ENCODE data around the gene PAQR6. TPM values are rescaled to one million over a fixed set of nuclear protein-coding genes. Genes with fewer than 3 reads are reported as not detected.

The PAQR6 gene, protein sequence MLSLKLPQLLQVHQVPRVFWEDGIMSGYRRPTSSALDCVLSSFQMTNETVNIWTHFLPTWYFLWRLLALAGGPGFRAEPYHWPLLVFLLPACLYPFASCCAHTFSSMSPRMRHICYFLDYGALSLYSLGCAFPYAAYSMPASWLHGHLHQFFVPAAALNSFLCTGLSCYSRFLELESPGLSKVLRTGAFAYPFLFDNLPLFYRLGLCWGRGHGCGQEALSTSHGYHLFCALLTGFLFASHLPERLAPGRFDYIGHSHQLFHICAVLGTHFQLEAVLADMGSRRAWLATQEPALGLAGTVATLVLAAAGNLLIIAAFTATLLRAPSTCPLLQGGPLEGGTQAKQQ
- total RNA-seq, result 1 to 10 TPM; 2.0 to 8.4 (median 4.6) TPM

DNA sequence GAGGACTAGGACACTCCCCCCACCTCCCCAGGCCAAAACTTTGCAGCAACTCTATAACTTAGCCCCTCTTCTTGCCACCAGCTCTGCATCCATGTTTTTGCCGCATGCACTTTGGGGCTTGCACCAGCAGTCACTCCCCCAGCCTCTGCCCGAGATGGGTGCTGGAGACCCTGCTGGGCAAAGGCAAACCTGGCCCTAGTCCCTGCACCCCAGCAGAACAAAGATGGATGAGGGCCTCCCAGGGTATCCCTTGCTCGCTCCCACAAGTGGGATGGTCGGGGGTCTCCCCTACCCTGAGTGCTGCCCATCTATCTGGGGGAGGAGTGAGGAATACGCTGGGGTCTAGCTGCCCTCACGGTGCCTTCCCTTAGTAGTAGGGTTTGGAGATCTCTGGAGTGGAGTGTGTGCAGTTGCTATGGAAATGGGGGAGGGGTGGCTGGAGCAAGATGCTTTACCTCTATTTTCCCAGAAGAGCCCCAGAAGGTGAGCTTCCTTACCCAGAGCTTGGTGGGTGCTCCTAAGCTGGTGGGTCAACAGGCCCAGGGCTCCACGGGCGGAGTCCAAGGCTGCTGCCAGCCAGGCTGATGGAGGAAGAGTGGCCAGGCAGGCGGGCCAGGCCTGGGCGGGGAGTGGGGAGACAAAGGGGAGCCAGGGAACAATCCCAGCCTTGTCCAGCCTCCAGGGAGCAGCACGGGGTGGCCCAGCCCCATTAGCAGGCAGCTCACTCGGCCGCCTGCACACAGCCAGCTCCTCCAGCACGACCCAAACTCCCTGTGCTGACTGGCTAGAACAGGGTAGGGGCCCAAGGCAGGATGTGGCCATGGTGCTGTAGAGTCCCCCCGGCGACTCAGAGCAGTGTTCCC, at the start of gene PAQR6:
Gene PAQR6 (minus strand): TSS at position 597 of the 863 bp plus-strand sequence. CDS start 1,325 bp downstream, outside the sequence.
- intact Hi-C loops (cut with DNase I; ENCODE audit: low total_unique reads), result no loop called here
- no peak within 1 kb of the TSS for H3K4me3 ChIP-seq (ENCODE audit: low read depth, poor library complexity, severe bottlenecking)
- TF ChIP-seq POLR2A (IDR thresholded peaks at IDR 0.05), result no peak
- TF ChIP-seq, protein P1, sequence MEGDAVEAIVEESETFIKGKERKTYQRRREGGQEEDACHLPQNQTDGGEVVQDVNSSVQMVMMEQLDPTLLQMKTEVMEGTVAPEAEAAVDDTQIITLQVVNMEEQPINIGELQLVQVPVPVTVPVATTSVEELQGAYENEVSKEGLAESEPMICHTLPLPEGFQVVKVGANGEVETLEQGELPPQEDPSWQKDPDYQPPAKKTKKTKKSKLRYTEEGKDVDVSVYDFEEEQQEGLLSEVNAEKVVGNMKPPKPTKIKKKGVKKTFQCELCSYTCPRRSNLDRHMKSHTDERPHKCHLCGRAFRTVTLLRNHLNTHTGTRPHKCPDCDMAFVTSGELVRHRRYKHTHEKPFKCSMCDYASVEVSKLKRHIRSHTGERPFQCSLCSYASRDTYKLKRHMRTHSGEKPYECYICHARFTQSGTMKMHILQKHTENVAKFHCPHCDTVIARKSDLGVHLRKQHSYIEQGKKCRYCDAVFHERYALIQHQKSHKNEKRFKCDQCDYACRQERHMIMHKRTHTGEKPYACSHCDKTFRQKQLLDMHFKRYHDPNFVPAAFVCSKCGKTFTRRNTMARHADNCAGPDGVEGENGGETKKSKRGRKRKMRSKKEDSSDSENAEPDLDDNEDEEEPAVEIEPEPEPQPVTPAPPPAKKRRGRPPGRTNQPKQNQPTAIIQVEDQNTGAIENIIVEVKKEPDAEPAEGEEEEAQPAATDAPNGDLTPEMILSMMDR (IDR thresholded peaks at IDR 0.05), result no peak
- DNase-seq (ENCODE audit: low spot score in 2 of 2), result no peak
- WGBS, 2 donors, result 36 to 39% methylated on average over 9 to 14 of the region's 16 CpGs

DNA sequence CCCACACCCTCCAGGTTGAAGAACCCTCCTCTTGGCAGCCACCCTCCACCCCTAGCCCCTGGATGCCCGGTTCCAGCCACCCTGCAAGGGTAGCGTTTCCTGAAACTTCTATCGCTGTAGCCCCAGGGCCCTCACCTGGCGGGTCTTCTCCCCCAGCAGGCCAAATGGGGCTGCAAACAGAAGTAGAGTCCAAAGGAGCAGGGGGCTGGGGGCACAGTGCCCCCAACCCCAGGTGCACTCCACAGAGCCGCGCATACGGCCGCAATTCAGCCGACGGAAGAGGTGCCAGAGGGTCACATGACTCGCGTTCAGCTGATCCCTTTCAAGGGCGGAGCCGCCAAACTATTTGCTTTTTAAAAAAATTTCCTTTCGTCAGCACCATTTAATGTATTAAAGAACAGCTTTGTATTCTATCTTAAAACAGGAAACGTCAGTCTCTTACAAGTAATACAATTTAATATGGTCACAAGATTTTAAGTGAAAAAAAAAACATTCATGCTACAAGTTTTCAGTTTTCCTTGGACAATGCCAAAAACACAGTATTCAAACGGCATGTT, 47.6 kb upstream of the PAQR6 start, which contains the start of gene GLMP:
Gene GLMP (minus strand): TSS at position 289 of the 557 bp plus-strand sequence. CDS start 34 bp downstream, at position 255.
- intact Hi-C loops (cut with DNase I; ENCODE audit: low total_unique reads), result no loop called here
- DNase-seq (ENCODE audit: low spot score in 2 of 2), result peak; percentile 74 to 94
- WGBS, 2 donors, result 0 to 1% methylated on average over 17 of the region's 17 CpGs

DNA sequence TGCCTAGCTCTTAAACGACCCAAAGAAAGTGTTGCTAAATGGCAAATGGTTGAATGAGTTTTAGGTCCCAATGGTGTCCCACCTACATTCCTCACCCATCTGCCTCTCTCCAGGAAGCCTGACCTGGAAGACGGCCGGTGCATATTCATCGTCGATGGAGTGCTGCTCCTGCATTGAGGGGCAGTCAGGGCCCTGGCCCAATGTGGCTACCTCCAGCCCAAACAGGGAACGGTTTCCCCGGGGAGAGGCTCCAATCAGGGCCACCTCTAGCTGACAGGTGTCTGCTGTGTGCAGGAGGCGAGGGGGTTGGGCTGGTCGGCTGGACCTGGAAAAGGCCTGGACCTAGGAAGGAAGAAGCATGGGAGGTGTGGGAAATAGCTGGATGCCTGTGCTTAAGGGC, 46.0 kb upstream of the PAQR6 start:
- TF ChIP-seq, protein P1 (IDR thresholded peaks at IDR 0.05), result no peak
- no peak for TF ChIP-seq POLR2A (IDR thresholded peaks at IDR 0.05)
- H3K4me3 ChIP-seq (ENCODE audit: low read depth, poor library complexity, severe bottlenecking), result no peak overlapping the region
- WGBS, 2 donors, result 89 to 93% methylated on average over 9 of the region's 9 CpGs
- DNase-seq (ENCODE audit: low spot score in 2 of 2), result no peak
- intact Hi-C loops (cut with DNase I; ENCODE audit: low total_unique reads), result no loop called here

More for the DNA sequence above, 47.6 kb upstream of the PAQR6 start, which contains the start of gene GLMP:
- H3K4me3 ChIP-seq (ENCODE audit: low read depth, poor library complexity, severe bottlenecking), result peak within 1 kb of the TSS; percentile 76
- TF ChIP-seq, protein P1 (IDR thresholded peaks at IDR 0.05), result no peak
- TF ChIP-seq POLR2A (IDR thresholded peaks at IDR 0.05), result no peak

DNA sequence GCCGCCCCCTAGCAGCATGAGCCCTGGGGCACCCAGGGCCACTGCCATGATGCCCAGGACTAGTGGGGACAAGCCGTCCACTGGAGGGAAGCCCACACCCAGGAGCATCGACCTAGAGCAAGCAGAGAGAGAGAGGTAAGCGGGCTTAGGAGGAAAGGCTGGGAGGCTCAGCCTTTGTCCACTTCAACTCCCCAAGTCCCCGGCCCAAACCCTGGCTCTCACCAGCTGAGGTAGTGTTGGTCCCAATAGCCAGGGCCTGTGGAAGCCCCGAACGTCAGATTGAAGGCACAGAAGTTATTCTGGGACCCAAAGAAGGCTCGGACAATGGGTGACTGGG, 45.2 kb upstream of the PAQR6 start:
- H3K4me3 ChIP-seq (ENCODE audit: low read depth, poor library complexity, severe bottlenecking), result no peak overlapping the region
- DNase-seq (ENCODE audit: low spot score in 2 of 2), result no peak
- 83 to 87% methylated on average over 6 to 8 of the region's 8 CpGs for WGBS, 2 donors
- intact Hi-C loops (cut with DNase I; ENCODE audit: low total_unique reads), result no loop called here
- no peak for TF ChIP-seq POLR2A (IDR thresholded peaks at IDR 0.05)
- TF ChIP-seq, protein P1 (IDR thresholded peaks at IDR 0.05), result no peak

DNA sequence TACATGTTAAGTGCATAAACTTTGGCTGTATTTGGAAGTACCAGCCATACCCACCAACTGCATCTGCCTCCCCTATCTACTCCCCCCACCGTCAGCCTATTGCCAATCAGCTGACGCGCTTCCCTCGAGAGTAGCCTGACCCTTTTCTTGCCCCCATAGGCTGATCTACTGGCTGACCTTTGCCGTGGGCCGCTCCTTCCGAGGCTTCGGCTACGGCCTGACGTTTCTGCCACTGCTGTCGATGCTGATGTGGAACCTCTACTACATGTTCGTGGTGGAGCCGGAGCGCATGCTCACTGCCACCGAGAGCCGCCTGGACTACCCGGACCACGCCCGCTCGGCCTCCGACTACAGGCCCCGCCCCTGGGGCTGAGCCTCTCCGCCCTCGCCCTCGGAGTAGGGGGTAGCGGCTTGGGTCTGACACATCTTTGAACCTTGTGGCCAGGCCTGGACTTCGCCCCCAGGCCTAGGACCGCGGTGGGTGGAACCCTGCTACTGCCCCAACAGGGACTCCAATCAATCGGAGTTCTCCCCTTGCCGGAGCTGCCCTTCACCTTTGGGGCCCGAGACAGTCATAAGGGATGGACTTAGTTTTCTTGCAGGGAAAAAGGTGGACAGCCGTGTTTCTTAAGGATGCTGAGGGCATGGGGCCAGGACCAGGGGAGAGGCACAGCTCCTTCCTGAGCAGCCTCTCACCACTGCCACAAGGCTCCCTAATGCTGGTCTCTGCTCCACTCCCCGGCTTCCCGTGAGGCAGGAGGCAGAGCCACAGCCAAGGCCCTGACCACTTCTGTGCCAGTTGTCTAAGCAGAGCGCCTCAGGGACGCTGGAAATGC, 43.6 kb upstream of the PAQR6 start:
- peak; percentile 84 to 97 for DNase-seq (ENCODE audit: low spot score in 2 of 2)
- TF ChIP-seq, protein P1 (IDR thresholded peaks at IDR 0.05), result no peak
- no peak for TF ChIP-seq POLR2A (IDR thresholded peaks at IDR 0.05)
- intact Hi-C loops (cut with DNase I; ENCODE audit: low total_unique reads), result no loop called here
- WGBS, 2 donors, result 18 to 24% methylated on average over 36 to 37 of the region's 37 CpGs
- no peak overlapping the region for H3K4me3 ChIP-seq (ENCODE audit: low read depth, poor library complexity, severe bottlenecking)

Measured in lower leg skin (tissue), 4 donors.